ENCODE results near the gene KDM7A. TPM values are rescaled to one million over a fixed set of nuclear protein-coding genes. Genes with fewer than 3 reads are reported as not detected.

Gene KDM7A
- total RNA-seq, 2 experiments from 2014 or later = 3.3 TPM

DNA sequence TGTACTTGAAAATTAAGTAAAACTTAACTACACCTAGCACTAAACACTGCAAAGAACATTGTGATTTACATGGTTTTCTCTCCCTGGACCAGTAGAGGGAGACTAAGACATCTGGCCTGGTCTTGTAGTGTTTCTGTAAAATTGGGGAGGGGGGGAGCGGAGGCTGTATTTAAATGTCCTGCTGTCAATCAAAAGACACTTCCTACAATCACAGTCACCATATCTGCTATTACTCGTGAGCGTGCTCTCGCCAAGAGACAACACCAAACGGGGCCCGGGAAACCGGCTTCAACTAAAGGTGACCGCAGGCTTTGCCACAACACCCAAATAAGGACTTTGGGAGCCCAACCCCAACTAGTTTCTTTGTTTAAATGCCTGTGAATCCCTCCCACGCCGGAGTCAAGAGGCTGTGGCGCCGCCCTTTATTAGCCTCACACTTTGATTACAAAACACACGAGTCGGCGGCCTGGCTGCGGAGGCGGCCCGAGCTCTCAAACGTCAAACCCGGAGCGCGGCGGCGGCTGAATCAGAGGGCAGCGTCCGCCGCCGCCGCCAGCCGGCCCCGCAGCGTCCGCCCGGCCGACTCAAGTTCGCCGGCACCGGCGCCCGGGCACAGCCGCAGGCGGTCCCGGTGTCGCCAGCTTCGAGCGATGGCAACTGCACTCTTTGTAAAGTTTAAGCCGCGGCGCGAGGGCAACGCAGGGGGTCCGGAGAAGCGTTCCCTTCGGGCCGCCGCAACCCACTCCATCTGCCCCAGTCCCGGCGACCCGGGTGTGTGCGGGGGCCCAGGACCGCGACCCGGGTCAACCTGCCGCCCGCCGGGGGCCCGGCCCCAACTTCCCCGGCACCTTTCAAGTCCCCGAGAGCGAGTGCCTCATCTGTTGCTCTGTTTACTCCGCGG lies 1.3 kb downstream of the KDM7A start:
- H3K79me2 ChIP-seq (ENCODE audit: insufficient read depth, low read depth, low read length) = no peaks in the 10 kb centered on the region
- H2AFZ ChIP-seq (ENCODE audit: low read length) = peak overlapping the region; percentile 82
- DNase-seq (ENCODE audit: low spot score) = peak; percentile 91
- H3K9me3 ChIP-seq (ENCODE audit: low read length) = no peaks in the 10 kb centered on the region
- intact Hi-C loops (cut with micrococcal nuclease; ENCODE audit: unreplicated experiment) = loop anchor here (1.0 to 10.0 kb wide), 9 partner anchors 57 to 839 kb away; partner anchors contain the start of genes HIPK2 and MRPS33
- H3K36me3 ChIP-seq (ENCODE audit: insufficient read depth, low read length) = no peaks in the 10 kb centered on the region
- CTCF ChIA-PET (ENCODE audit: unreplicated experiment) = no interaction called here
- no peaks in the 10 kb centered on the region; the same call in 1 of the 2 replicates for H4K20me1 ChIP-seq (ENCODE audit: insufficient read depth, low read length)
- POLR2A ChIA-PET = interaction anchor here (0.6 kb wide), 1 partner anchor 52 kb away, joined by 3 read pairs; no protein-coding TSS in a partner anchor
- H3K4me1 ChIP-seq (ENCODE audit: insufficient read depth, low read length, poor library complexity, severe bottlenecking) = peaks cover 5% of the 10 kb centered on the region
- no peaks in the 10 kb centered on the region for H3K9me2 ChIP-seq (ENCODE audit: insufficient read depth, low read length)
- peak overlapping the region; percentile 48 for H3K27ac ChIP-seq (ENCODE audit: low read depth, low read length, poor library complexity, severe bottlenecking)
- H3K4me3 ChIP-seq (ENCODE audit: low read depth, low read length, poor library complexity, severe bottlenecking) = peak overlapping the region; percentile 73
- TF ChIP-seq CTCF (conservative IDR thresholded peaks at IDR 0.05; ENCODE audit: low read length) (peak; percentile 94), EZH2phosphoT487 (IDR thresholded peaks at IDR 0.05; ENCODE audit: borderline replicate concordance, low read depth, low read length) (no peak)
- no TSS peak for BruUV-seq (replicated peaks)
- H3K4me2 ChIP-seq (ENCODE audit: low read length) = peak overlapping the region; percentile 76

- TF ChIP-seq CTCF (conservative IDR thresholded peaks at IDR 0.05; ENCODE audit: low read length) = no peak
- no peak for TF ChIP-seq EZH2phosphoT487 (IDR thresholded peaks at IDR 0.05; ENCODE audit: borderline replicate concordance, low read depth, low read length)
- Histone ChIP-seq H3K4me3 (ENCODE audit: low read depth, low read length, poor library complexity, severe bottlenecking) (no peak overlapping the region), H3K36me3 (ENCODE audit: insufficient read depth, low read length) (no peaks in the 10 kb centered on the region), H3K9me2 (ENCODE audit: insufficient read depth, low read length) (no peaks in the 10 kb centered on the region), H3K4me2 (ENCODE audit: low read length) (no peak overlapping the region), H4K20me1 (ENCODE audit: insufficient read depth, low read length) (no peaks in the 10 kb centered on the region; the same call in 1 of the 2 replicates), H3K27ac (ENCODE audit: low read depth, low read length, poor library complexity, severe bottlenecking) (no peak overlapping the region), H3K79me2 (ENCODE audit: insufficient read depth, low read depth, low read length) (no peaks in the 10 kb centered on the region), H3K9me3 (ENCODE audit: low read length) (no peaks in the 10 kb centered on the region), H2AFZ (ENCODE audit: low read length) (no peak overlapping the region), H3K4me1 (ENCODE audit: insufficient read depth, low read length, poor library complexity, severe bottlenecking) (peaks cover 5% of the 10 kb centered on the region)
- ChIA-PET POLR2A (interaction anchor here (0.6 kb wide), 1 partner anchor 612 kb away, joined by 3 read pairs; no protein-coding TSS in a partner anchor), CTCF (ENCODE audit: unreplicated experiment) (no interaction called here)
- BruUV-seq (replicated peaks) = no TSS peak
- no peak for DNase-seq (ENCODE audit: low spot score)
- intact Hi-C loops (cut with micrococcal nuclease; ENCODE audit: unreplicated experiment) = loop anchor here (10.0 kb wide), 2 partner anchors 399 to 841 kb away; partner anchors contain the start of genes HIPK2 and MRPS33
These were observed 2.6 kb downstream of the KDM7A start for GRCh38 chr7:140174217-140174616.

Measured in OCI-LY7 (cell line).